HL-60 (cell line): ENCODE results near the gene GNAT2.

Experiments
- DNase-seq, 2 experiments: peaks; one replicate each; pipeline ENCODE4 v3.0.0-alpha.2; 2010 to 2020; ENCODE audit warnings: low read depth in 1 of 2, low spot score in 1 of 2
- H3K27ac ChIP-seq: fragments of 250-450 bp; sonication (Bioruptor Pico); replicated peaks from 2 replicates; pipeline ENCODE4 v1.5.1; 2020; ENCODE audit warnings: mild to moderate bottlenecking, moderate library complexity
- H3K27me3 ChIP-seq: fragments of 250-450 bp; sonication (Bioruptor Pico); 2 replicates; pipeline ENCODE4 v1.5.1; 2021; ENCODE audit warnings: mild to moderate bottlenecking, moderate library complexity; ENCODE audit not compliant: insufficient read depth, poor library complexity, severe bottlenecking
- H3K4me3 ChIP-seq: replicated peaks from 2 replicates; pipeline ENCODE4 v1.5.1; 2011; ENCODE audit warnings: mild to moderate bottlenecking, control low read depth, low read length; ENCODE audit not compliant: insufficient read depth
- CTCF ChIP-seq: IDR thresholded peaks from one replicate; pipeline ENCODE4 v1.5.1; 2011; ENCODE audit warnings: low read length, control low read depth, inconsistent platforms; ENCODE audit not compliant: insufficient read depth
- GABPA ChIP-seq: IDR thresholded peaks from 2 replicates; pipeline ENCODE4 v1.6.1; 2012; ENCODE audit warnings: low read depth
- POLR2AphosphoS5 ChIP-seq: IDR thresholded peaks from 2 replicates; pipeline ENCODE4 v1.6.1; 2012; ENCODE audit warnings: low read depth
- REST ChIP-seq: IDR thresholded peaks from 2 replicates; pipeline ENCODE4 v1.6.1; 2012; ENCODE audit warnings: low read depth; ENCODE audit not compliant: insufficient replicate concordance
- SPI1 ChIP-seq: IDR thresholded peaks from 2 replicates; pipeline ENCODE4 v1.6.1; 2012; ENCODE audit warnings: low read depth, mild to moderate bottlenecking, borderline replicate concordance

GNAT2 gene

GRCh38 chr1:109628540-109629321 is 9.3 kb upstream of the GNAT2 start:
- Histone ChIP-seq H3K27ac (no peak overlapping the region), H3K4me3 (no peak overlapping the region), H3K27me3 (no peaks in the 10 kb centered on the region)
- DNase-seq: no peak
- TF ChIP-seq CTCF: no peak
- no peak for TF ChIP-seq GABPA
- TF ChIP-seq POLR2AphosphoS5: no peak
- no peak for TF ChIP-seq REST
- TF ChIP-seq SPI1: no peak

GRCh38 chr1:109627692-109628399 is 8.4 kb upstream of the GNAT2 start:
- TF ChIP-seq CTCF (no peak), POLR2AphosphoS5 (no peak), GABPA (no peak), SPI1 (no peak), REST (no peak)

GRCh38 chr1:109626682-109627408 is 7.4 kb upstream of the GNAT2 start:
- TF ChIP-seq POLR2AphosphoS5 (no peak), GABPA (no peak), SPI1 (no peak), REST (no peak), CTCF (no peak)

More at GRCh38 chr1:109627692-109628399, 8.4 kb upstream of the GNAT2 start:
- no peaks in the 10 kb centered on the region for H3K27me3 ChIP-seq
- DNase-seq: no peak
- H3K27ac ChIP-seq: no peak overlapping the region
- H3K4me3 ChIP-seq: no peak overlapping the region

More at GRCh38 chr1:109626682-109627408, 7.4 kb upstream of the GNAT2 start:
- no peak overlapping the region for H3K27ac ChIP-seq
- H3K4me3 ChIP-seq: no peak overlapping the region
- DNase-seq: no peak
- H3K27me3 ChIP-seq: no peaks in the 10 kb centered on the region
